ENCODE measurements around the gene TMEM175.

Gene TMEM175

DNA sequence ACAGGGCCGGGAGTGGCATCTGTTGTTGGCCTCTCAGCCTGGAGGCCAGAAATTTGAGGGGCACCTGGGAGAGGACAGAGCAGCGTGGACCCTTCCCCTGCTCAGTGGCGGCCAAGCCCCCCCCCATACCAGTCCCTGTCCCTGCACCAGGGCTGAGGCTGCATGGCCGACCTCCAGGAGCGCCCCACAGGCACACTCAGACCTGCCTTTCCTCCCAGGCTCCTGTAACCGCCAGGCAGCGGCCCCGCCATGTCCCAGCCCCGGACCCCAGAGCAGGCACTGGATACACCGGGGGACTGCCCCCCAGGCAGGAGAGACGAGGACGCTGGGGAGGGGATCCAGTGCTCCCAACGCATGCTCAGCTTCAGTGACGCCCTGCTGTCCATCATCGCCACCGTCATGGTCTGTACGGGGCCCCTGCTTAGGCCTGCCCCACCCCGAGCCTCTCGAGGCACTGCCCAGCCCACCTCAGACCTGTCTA lies 15.3 kb downstream of the TMEM175 start:
- DNase-seq (ENCODE audit: low read depth, low spot score), result no peak

DNA sequence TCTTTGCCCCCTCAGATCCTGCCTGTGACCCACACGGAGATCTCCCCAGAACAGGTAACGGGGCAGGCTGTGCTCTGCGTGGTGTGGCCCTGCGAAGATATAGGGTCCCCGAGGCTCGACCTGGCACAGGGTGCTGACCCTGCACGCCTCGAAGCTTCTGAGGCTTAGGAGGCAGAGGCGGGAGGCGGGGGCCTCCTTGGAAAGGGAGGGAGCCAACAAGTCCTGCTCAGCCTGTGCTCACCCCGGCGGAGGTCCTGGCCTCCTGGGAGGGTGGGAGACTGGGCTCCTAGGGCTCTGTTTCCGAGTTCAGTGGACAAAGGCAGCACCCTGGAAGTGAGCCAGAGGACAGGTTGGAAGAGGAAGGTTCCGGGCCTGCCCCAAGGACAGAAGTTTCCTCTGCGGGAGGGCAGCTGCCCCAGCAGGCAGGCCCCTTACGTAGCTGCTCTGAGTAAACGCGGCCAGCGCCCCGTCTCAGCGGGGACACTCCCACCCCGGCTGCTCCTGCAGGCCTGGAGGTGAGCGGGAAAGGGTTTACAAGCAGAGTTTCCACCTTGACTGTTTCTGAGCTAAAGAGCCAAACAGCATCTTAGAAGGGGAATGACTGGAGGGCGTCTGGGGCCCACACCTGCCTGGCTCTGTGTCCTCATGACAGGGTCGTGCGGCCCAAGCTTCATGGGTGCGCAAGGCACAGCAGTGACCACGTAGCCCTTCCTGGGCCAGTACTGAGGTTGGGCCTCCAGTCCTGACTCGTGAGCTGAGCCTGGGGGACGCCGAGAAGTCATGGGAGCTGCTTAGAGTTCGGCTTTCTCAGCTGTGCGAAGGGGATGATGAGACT lies 16.1 kb downstream of the TMEM175 start:
- DNase-seq (ENCODE audit: low read depth, low spot score), result no peak

DNA sequence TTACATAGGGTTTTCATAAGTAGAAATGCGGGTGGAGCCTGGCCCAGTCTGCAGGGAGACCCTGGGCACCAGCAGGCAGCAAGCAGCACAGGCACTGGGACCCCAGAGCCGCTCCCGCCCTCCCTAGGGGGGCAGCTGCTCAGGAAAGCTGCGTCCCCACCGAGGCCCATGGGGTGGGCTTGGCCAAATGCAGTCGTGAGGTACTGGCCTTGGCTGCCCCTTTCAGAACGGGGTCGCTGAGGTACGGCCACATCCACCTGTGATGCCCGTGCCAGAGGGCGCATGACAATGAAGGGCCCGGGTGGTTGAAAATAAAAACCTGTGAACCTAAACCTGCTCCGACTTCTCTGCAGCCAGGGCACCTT lies 16.7 kb downstream of the TMEM175 start:
- no peak for DNase-seq (ENCODE audit: low read depth, low spot score)

DNA sequence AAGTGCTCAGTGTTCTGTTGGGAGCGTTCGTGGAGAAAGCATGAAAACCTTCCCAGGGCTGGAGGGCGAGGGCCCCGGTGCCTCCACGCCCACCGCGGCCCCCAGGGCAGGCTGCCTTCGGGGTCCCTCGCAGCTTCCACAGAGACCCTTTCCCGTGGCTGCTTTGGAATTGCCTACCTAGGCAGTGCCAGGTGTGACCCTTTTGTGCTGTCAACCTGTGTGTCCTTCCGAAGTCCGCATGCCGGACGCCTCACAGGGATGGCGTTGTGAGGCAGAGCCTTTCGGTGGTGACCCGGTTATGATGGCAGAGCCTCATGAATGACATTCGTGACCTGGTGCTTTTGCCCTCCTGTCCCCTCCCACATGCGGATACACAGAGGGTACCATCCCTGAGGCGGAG lies 17.4 kb downstream of the TMEM175 start:
- DNase-seq (ENCODE audit: low read depth, low spot score), result no peak

DNA sequence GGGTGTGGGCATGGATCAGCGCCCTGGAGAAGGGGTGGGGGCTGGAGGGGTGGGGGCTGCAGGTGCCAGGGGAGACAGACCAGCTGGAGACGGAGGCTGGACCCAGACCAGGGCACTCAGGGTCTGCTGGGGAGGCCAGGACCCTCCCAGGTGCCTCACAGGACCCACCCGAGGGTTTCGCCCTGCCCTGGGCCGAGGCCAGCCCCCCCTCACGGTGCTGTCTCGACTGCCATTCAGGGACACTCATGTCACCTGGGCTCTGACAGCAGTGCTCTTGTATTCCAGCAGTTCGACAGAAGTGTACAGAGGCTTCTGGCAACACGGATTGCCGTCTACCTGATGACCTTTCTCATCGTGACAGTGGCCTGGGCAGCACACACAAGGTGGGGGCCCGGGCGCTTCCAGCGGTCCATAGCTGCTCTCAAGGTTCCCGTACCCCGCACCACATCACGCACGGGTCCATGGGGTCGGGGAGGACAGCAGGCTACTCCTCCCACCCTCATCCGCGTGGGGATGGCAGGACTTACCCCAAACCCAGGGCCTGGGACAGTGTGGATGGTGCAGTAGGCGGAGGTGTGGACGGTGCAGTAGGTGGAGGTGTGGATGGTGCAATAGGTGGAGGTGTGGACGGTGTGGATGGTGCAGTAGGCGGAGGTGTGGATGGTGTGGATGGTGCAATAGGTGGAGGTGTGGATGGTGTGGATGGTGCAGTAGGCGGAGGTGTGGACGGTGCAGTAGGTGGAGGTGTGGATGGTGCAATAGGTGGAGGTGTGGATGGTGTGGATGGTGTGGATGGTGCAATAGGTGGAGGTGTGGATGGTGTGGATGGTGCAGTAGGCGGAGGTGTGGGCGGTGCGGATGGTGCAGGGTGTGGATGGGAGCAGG lies 18.1 kb downstream of the TMEM175 start:
- DNase-seq (ENCODE audit: low read depth, low spot score), result no peak

DNA sequence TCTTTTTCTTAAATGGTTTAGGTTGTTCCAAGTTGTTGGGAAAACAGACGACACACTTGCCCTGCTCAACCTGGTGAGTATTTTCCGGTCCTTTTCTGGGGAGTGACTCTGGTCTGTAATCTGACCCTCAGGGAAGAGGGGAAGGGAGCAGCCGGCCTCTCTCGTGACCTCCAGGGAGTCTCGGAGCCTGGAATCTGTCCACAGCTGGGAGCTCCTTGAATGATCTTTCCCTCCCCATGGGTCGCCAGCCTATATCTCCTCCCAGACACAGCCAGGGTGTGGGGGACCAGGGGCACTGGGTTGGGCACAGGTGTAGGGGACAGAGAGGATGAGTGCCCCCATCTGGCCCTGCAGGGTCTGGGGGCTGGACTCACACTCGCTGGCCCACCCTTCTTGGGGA lies 18.9 kb downstream of the TMEM175 start:
- no peak for DNase-seq (ENCODE audit: low read depth, low spot score)

DNA sequence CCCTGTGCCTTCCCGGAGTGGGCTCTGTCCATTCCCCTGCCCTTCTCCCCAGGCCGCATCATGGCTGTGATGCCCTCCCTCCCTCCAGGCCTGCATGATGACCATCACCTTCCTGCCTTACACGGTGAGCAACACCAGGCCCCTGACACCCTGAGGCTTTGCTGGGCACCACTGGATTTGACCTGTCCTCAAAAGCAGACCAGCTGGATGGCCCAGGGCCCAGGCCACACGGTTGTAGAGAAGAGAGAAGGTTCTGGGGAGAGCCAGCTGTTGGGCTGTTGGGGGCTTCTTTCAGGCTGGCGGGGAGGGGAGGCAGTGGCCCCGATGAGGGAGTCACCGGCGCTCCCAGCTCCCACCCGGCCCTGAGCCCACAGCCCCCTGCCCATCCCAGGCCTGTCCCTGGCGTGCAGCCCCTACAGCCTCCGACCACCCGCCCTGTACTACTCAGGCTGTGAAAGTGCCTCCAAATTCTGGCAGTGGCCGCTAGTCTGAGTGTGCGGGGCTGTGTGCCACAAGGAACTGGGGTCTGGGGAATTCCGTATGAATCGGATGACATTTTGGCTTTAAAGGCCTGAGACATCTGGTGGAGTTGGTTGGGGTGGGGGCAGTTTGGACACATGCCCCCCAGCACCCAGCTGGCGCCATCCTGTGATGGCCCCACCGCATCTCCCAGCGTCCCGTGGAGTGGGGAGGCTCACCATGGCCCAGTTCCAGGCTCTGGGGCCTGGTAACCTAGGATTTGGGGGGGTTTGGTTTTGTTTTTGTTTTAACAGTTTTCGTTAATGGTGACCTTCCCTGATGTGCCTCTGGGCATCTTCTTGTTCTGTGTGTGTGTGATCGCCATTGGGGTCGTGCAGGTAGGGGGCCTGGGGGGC lies 19.6 kb downstream of the TMEM175 start:
- DNase-seq (ENCODE audit: low read depth, low spot score), result no peak

DNA sequence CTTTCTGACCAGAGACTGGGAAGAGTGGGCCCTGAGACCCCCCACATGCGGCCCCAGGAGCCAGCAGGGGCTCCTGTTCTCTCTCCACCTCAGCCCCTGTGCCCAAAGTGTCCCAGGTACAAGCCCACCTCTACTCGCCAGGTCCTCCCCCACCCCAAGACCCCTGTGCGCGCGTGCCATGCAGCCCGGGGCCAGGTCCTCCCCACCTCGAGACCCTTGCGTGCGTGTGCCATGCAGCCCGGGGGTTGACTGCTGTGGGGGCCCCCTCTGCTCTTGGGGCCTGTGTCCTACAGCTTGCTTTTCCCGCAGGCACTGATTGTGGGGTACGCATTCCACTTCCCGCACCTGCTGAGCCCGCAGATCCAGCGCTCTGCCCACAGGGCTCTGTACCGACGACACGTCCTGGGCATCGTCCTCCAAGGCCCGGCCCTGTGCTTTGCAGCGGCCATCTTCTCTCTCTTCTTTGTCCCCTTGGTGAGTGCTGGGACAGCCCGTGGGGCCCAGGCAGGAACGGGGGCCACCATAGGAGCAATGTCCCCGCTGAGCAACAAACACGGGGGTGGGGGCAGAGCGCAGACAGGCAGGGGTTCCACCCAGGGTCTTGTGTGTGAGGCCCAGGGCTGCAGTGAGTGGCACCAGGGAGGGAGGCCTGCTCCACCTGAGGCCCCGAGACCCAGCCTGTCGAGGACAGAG lies 20.8 kb downstream of the TMEM175 start:
- DNase-seq (ENCODE audit: low read depth, low spot score), result no peak

DNA sequence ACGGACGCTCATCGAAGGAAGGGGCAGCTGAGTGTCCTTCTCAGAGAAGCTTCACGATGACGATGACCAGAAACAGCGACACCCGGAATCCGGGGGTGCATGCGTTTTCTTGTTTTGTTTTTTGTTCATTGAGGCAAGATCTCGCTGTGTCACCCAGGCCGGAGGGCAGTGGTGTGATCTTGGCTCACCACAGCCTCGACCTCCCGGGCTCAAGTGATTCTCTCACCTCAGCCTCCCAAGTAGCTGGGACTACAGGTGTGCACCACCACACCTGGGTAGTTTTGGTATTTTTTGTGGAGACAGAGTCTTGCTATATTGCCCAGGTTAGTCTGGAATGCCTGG lies 21.3 kb downstream of the TMEM175 start:
- no peak for DNase-seq (ENCODE audit: low read depth, low spot score)

DNA sequence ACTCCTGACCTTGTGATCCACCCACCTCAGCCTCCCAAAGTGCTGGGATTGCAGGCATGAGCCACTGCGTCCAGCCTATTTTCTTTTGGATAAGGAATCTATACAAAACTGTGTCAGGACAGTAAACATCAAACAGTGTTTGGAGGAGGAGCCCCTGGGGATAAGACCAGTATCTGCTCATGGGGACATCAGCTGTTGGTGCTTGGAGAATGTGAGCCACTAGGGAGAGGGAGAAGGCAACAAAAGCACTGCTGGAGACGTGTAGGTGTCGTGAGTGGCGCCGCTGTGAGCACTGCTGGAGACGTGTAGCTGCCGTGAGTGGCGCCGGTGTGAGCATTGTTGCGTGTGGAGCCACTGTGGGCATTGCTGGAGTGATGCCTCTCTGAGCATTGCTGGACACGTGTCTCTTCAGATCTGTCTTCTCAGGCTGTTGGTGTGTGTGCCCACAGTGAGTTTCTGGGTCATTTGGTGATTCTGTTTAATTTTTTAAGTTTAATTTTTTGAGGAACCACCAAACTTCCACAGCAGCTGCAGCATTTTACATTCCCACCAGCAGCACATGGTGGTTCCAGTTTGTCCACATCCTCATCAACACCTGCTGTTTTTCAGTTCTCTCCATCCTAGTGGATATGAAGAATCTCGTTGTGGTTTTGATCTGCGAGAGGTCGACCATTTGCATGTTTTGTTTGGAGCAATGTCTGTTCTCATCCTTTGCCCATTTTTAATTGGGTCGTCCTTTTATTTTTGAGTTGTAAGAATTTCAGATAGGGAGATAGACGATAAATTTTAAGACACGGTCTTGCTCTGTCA lies 22.2 kb downstream of the TMEM175 start:
- DNase-seq (ENCODE audit: low read depth, low spot score), result no peak

DNA sequence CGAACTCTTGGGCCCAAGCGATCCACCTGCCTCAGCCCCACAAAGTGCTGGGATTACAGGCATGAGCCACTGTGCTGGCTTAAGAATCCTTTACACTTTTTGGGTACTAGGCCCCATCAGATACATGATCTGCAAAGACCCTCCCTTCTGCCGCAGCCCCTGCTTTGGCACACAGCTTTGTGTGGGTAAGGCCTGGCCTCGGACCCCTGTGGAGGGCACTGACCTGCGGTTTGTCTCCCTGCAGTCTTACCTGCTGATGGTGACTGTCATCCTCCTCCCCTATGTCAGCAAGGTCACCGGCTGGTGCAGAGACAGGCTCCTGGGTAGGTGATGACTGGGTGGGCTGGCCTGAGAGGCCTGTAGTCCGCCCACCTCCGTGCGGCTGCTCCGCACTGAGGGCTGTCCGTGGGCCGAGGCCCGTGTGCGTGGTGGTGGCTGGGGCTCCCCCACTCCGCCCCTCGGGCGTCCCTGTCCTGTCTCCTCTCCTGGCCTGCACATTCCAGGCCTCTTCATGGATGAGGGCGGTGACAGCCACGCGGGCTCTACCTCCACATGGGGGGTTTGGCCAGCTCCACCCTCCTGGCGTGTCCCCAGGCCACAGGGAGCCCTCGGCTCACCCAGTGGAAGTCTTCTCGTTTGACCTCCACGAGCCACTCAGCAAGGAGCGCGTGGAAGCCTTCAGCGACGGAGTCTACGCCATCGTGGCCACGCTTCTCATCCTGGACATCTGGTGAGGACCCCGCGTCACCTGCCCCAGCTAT lies 23.1 kb downstream of the TMEM175 start:
- DNase-seq (ENCODE audit: low read depth, low spot score), result no peak

DNA sequence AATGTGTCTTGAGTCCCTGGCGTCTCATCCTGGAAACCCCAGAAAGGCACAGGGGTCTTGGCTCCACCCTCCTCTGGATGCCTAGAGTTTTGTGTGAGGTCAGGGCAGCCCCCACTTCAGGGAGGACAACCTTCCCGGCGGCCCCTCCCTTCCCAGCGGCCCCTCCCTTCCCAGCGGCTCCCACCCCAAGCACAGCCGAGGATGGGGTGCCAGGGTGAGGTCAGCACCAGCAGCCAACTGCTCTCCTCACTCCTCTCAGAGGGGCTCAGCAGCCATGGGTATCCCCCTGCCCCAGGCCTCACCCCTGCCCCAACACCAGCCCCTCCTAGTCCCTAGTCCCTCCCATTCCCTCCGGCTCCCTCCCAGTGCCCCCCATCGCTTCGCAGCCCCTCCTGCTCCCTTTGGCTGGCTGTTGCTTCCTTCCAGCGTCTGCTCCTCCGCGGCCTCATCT lies 23.7 kb downstream of the TMEM175 start:
- DNase-seq (ENCODE audit: low read depth, low spot score), result no peak

DNA sequence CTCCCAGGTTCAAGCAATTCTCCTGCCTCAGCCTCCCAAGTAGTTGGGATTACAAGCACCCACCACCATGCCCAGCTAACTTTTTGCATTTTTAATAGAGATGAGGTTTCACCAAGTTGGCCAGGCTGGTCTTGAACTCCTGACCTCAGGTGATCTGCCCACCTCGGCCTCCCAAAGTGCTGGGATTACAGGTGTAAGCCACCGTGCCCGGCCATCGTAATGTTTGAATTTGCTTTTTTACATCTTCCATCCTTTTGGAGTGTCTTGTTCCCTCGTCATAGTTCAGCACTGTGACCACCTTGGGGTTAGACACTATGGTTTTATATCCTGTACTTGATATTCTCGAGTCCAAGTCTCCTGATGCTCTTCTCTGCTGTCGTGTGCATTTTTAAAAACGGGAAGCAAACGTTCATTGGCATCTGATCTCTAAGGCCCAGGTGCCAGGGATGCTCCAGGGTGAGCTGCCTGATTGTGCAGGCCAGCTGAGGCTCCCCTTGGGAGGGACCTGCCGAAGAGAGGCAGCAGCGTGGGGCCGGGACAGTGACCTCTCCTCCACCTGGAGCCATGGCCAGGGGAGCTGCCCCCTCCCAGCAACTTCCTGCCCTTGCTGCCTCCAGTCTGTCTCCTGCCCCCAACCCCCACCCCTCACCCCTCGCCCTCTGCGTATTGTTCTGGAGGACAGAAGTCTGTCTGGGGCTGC lies 24.4 kb downstream of the TMEM175 start:
- no peak for DNase-seq (ENCODE audit: low read depth, low spot score)

DNA sequence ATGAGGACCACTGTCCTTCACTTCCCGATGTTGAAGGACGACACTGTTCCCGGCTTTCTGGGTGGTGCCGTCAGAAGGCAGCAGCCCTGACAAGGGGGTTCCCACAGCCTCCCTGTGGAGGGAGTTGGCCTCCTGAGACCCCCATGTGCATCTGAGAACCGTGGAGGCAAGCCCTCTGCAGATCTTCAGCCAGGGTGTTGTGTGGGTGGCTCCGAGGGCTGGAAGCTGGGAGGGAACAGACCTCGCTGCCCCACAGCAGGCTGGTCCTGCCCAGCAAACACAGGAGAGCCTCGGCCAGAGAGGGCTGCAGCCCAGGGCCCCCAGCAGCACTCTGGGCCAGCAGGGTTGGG lies 24.9 kb downstream of the TMEM175 start:
- DNase-seq (ENCODE audit: low read depth, low spot score), result no peak

DNA sequence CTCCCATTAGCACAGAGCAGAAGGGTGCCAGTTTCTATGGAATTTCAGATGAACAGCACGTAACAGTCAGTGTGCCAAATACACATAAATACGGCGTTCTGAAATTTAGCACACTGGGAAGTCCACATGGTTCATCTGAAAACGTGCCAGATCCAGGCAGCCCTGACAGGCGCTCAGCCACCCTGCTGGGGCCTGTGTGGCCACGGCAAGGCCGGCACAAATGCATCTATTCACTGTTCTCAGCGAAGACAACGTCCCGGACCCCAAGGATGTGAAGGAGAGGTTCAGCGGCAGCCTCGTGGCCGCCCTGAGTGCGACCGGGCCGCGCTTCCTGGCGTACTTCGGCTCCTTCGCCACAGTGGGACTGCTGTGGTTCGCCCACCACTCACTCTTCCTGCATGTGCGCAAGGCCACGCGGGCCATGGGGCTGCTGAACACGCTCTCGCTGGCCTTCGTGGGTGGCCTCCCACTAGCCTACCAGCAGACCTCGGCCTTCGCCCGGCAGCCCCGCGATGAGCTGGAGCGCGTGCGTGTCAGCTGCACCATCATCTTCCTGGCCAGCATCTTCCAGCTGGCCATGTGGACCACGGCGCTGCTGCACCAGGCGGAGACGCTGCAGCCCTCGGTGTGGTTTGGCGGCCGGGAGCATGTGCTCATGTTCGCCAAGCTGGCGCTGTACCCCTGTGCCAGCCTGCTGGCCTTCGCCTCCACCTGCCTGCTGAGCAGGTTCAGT lies 25.5 kb downstream of the TMEM175 start:
- no peak for DNase-seq (ENCODE audit: low read depth, low spot score)

DNA sequence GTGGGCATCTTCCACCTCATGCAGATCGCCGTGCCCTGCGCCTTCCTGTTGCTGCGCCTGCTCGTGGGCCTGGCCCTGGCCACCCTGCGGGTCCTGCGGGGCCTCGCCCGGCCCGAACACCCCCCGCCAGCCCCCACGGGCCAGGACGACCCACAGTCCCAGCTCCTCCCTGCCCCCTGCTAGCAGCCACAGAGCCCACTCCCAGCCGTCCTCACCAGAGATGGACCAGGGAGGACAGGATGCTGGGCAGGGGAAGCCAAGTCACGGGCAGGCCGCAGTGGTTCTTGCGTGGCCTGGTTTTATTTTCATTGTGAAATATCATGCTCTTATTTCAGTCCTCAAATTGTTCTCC lies 26.0 kb downstream of the TMEM175 start:
- no peak for DNase-seq (ENCODE audit: low read depth, low spot score)

DNA sequence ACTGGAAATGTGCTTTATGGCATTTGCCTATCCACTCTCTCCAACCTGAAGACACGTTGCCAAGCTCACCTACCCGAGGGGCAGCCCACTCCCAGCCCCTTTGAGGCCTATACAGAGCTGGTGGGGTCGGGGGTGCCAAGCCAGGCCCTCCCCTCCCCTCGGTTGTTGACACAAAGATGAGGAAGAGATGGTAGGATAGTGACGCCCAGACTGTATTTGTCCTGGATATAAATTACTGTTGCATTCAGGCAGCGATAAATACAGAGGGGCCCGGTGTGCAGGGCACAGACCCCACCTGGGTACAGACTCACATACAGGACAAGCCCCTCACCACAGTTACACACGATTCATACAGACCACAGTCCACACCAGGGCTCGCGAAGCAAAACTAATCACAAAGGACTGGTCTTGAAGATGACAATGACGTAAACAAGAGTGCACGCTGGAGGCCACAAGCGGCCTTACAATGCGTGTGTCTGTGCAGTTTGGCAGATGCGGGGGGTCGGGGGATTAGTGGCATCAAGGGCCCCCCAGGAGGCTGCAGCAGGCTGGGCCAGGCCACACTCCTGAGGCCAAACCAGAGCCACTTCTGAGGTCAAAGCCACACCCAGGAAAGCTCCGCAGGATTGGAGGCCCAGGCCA lies 26.6 kb downstream of the TMEM175 start:
- DNase-seq (ENCODE audit: low read depth, low spot score), result no peak
